Eye (tissue), 1 donor: ENCODE data around the gene MSGN1.
"Not testable (repeated sequence)": the region's sequence is repeated elsewhere in the genome, so short reads cannot be mapped to it uniquely, and the experiment has no call there.

Source experiments
- DNase-seq: peaks from one replicate; pipeline ENCODE4 v3.0.0-alpha.2; 2015

The MSGN1 gene

DNA sequence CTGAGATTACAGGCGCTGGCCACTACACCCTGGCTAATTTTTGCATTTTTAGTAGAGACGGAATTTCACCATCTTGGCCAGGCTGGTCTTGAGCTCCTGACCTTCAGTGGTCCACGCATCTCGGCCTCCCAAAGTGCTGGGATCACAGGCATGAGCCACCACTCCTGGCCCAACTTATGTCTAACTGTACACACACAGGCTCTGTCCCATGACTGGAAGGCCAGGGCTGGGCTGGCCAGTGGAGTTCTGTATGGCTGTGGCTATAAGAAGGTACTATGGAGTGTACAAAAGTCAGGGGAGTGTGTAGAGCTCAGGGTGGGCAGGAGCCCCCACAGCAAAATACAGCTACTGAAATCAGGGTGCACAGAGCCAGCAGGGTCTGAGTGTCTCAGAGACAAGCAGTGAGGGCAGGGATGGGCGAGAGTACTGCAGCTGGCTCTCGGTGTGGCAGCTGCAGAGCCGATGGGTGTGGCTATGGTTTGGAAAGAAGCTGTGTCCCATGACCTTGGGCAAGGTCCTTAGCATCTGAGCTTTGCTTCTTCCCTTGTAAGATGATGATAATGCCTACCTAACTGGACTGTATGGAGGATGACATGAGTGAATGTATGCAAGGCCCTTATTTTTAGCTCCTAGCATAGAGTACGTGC, 10.4 kb upstream of the MSGN1 start:
- no peak for DNase-seq

DNA sequence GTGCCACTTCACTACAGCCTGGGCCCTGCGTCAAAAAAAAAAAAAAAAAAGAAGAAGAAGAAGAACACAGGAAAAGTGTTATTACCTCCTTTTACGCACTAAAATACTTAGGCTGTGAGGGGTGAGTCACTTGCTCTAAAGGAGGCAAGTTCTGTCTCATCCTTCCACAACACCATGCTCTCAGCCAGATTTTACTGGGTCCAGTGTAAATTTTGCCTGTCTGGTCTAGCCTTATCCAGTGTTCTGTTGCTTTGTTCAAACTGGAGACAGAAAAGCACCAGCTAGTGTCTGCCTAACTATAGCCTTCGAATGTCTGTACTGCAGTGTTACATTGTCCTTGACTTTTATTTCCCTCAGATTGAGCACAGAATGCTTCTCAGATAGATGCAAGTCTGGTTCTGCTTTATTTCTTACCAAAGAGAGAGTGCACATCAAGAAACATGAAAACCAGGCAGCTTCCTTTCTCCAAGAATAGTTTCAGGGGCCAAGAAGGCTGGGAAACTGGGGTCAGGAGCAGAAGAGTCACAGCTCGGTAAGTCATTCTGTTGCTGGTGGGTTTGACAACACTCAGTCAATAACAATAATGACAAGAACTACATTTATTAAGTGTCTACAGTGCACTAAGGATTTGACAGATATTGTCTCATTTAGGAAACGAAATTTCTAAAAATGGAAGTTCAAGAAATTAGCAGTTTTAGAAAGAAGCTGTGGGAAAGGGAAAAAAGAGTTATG, 3.1 kb upstream of the MSGN1 start:
- DNase-seq, result no peak

DNA sequence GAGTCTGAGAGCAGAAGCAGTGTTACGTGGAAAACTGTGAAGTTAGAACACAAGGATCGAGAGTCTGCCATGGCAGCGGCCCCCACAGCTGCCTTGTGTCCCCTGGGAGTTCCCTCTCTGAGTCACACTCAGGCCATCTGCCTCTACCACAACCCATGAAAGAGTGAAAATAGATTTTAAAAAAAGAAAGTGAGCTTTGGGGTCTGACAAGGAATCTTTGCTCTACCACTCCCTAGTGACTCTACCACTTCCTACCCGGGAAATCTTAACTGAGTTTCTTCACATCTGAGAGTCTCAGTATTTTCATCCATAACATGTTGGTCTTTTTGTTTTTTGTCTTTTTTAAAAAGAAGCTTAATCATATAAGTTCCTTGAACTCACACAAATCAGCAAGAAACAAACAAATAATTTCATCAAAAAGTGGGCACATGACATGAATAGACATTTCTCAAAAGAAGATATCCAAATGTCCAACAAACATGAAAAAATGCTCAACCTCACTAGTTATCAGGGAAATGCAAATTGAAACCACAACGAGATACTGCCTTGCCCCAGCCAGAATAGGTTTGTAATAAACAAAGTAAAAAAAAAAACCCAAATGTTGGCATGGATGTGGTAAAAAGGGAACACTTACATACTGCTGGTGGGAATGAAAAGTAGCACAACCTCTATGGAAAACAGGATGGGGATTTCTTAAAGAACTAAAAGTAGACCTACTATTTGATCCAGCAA, 2.4 kb upstream of the MSGN1 start:
- DNase-seq, result no peak

DNA sequence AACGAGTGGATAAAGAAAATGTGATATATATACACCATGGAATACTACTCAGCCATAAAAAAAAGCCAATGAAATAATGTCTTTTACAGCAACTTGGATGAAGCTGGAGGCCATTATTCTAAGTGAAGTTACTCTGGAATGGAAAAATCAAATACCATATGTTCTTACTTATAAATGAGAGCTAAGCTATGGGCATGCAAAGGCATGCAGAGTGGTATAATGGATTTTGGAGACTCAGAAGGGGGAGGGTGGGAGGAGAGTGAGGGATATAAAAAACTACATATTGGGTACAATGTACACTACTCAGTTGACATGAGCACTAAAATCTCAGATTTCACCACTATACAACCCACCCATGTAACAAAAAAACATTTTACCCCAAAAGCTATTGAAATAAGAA, 1.7 kb upstream of the MSGN1 start:
- no peak for DNase-seq

DNA sequence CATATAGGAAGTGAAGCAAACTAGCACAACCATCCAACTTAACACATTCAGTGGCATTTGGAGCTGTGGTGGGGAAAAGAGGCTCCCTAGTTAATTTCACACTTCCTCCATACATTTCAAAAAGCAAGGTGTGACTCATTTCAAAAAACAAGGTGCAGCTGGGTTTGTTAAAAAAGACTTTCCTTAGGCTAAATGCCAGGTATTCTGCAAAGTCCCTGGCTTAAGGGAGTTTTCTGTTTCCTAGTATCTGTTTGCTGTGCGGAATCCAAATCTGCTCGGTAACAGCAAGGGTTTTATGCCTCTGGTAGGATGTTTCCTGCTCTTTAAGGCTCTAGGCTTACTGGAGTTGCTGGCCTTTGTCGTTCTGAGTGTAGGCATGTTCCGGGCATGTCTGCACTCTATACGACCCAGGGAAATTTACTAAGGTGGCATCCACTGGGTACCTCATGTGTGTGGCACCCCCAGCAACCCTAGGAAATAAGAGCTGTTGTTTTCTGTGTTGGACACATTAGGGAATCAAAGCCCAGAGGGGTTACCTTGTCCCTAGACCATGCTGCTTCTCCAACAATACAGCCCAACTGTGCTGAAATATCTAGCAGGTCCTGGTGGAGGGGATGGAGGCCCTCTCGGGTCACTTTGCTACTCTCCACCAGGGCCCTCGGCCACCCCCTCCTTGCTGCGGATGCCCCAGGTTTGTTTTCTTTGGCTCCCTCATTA, 634 bp upstream of the MSGN1 start:
- DNase-seq, result no peak

- no peak for DNase-seq
These were observed 2.1 kb downstream of the MSGN1 start for GRCh38 chr2:17818235-17818815.

GRCh38 chr2:17821080-17821479, 4.8 kb downstream of the MSGN1 start:
- DNase-seq, result no peak

DNA sequence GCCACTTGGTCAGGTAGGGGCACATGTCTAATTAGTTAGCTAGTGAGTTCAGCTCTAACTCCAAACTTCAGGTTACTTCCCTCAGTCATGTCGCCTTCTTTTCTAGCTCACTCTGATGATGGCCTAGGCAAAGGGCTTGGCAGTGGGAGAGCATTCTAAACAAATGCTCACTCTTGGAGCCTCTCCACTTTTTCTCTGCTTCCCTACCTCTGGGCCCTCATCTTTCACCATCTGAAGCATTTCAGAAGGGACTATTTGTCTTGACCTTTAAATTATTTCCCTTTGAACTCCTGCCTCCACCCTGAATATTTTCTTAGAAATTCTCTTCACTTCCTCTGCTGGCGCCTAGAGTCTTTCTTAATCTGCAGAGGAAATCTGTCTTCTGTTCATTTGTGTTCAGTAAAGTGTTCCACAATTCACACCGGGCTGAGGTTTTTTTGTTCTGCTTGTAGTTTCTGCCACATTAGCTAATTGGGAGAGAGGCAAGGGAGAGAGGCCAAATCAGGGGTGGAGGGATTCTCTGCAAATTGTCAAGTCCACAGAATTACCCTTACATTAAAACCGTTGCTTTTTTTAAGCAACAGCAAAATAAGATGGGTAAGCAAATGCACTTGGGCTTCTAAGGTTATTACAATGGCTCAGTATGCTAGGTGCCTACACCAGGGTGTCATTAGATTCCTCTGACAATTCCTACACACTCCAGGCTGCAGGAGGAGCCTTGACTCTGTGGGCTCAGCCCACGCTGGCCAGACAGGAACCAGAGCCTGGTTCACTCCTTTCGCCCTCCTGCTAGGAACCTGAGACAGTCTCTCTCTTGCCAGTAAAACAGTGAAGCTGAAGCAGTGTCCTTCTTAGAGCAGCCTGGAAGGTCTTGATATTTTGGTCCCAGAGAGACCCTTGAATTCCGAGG, 5.5 kb downstream of the MSGN1 start:
- DNase-seq, result peak; percentile 66

DNA sequence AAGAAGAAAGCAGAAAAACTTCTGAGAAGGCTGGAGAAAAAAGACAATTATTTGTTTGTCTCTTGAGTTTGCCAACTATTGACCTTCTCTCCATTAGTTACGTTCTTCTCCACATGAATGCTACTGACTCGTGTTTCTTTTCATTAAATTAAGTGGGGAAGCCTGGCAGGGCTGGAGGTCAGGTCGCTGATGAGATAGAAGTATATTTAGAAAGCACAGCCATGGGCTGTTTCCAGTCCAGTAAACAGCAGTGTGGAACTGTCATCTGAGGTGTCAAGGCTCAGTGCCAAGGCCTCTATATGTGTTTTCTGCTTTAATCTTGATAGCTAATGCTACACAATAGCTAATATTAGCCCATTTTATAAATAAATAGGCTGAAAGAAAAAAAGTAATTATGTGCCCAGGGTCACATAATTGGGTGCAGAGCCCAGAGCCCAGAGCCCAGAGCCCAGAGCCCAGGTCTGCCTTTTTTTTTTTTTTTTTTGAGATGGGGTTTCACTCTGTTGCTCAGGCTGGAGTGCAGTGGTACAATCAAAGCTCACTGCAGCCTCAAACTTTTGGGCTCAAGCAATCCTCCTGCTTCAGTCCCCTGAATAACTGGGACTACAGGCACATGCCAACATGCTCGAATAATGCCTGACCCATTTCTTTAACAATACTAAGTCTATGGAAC, 6.3 kb downstream of the MSGN1 start:
- DNase-seq, result peak; percentile 68

- not testable (repeated sequence) for DNase-seq
These were observed 7.4 kb downstream of the MSGN1 start for GRCh38 chr2:17823646-17824045.

DNA sequence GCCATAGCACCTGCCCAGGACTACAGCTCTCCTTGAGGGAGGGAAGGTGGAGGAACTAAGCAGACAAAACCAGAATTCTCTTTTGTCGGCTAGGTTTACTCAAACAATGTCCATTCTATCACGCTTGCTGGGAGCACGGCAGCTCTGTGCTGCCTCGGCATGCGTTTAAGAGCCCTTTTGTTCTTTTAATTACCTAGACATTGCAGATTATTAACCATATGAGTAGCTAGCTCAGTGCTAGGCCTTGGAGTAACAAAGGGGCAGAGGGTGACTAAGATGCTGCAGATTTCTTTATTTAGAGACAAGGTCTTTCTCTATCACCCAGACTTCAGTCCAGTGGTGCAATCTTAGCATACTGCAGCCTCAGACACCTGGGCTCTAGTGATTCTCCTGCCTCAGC, 11.1 kb downstream of the MSGN1 start:
- peak; percentile 26 for DNase-seq

DNA sequence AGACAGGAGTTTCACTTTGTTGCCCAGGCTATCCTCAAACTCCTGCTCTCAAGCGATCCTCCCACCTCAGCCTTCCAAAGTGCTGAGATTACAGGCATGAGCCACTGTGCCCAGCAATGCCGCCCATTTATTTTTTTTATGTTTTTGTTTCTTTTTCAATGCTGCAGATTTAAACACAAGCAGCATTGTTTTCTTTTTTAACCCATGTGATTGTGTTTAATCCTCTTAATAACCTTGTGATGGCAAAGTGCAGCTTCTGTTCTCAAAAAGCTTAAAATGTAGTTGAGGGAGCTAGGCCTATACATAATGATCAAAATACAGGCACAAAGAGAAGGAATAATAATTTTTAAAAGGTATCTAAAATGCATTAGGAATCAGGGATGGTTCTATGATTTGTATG, 11.5 kb downstream of the MSGN1 start:
- DNase-seq, result no peak

- peak; percentile 92 for DNase-seq
These were observed 14.1 kb downstream of the MSGN1 start for GRCh38 chr2:17830053-17831034.

DNA sequence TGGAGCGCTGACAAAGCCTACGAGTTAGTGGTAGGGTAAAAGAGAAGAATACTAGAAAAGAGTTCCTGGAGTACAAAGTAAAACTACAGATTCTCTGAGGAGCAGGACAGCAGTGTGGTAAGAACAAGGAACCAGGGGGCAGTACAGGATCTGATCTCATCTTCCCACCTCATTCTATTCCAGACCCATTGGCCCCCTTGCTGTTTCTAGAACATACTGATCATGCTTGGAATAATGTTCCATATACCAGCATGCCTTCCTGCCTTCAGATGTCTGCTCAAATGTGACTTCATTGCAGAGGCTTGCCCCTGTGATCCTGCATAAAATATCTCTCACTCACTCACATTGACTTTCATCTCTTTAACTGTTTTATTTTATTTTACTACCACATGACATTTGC, 19.3 kb downstream of the MSGN1 start:
- DNase-seq, result no peak

DNA sequence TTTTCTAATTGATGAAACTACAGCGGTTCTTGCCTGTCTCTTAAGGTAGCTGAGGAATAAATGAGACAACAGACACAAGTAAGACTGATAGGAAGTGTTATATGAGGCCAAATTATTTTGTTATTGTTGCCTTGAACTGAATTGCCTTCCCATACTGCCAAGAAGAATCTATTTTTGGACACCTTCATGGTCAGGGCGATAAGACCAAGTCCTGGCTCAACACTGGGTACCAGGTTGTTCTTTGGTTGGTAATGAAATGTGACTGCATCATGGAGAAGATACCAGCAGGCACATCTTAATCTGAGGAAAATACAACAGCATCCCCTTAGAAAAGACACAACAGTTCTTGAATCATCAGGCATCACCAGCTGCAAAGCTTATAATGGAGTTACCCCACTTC, 23.7 kb downstream of the MSGN1 start:
- no peak for DNase-seq

- DNase-seq, result no peak
These were observed 27.2 kb downstream of the MSGN1 start for GRCh38 chr2:17843457-17843856.

- DNase-seq, result no peak
These were observed 29.5 kb downstream of the MSGN1 start for GRCh38 chr2:17845806-17846205.

DNA sequence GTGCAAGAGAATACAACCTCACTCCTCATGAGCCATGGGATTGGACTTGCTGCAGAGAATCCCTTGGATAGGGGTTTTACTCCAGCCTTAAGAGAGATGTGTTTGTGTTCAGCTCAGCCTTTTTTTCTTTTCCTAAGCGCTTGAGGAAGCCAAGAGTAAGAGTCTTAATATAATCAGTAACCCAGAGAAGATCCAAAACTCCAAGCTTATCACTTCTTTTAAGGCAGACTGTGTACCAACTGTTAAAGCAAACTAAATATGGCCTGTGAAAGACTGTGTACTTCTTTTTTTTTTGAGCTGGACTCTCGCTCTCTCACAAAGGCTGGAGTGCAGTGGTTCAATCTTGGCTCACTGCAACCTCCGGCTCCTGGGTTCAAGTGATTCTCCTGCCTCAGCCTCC, 30.4 kb downstream of the MSGN1 start:
- no peak for DNase-seq

- DNase-seq, result no peak
These were observed 31.0 kb downstream of the MSGN1 start for GRCh38 chr2:17847236-17847635.

- peak; percentile 15 for DNase-seq
These were observed 33.0 kb downstream of the MSGN1 start for GRCh38 chr2:17849275-17849674.
